GM19043 (cell line): ENCODE data around the gene SLC25A34.

ENCODE experiments used
- ATAC-seq: cut with Tn5 transposase; IDR thresholded peaks from one replicate; pipeline ENCODE4 v1.9.1; 2021; ENCODE audit warnings: low read depth; ENCODE audit not compliant: unreplicated experiment

Gene SLC25A34

GRCh38 chr1:15712168-15712567 lies 23.9 kb upstream of the SLC25A34 start:
- no peak for ATAC-seq

DNA sequence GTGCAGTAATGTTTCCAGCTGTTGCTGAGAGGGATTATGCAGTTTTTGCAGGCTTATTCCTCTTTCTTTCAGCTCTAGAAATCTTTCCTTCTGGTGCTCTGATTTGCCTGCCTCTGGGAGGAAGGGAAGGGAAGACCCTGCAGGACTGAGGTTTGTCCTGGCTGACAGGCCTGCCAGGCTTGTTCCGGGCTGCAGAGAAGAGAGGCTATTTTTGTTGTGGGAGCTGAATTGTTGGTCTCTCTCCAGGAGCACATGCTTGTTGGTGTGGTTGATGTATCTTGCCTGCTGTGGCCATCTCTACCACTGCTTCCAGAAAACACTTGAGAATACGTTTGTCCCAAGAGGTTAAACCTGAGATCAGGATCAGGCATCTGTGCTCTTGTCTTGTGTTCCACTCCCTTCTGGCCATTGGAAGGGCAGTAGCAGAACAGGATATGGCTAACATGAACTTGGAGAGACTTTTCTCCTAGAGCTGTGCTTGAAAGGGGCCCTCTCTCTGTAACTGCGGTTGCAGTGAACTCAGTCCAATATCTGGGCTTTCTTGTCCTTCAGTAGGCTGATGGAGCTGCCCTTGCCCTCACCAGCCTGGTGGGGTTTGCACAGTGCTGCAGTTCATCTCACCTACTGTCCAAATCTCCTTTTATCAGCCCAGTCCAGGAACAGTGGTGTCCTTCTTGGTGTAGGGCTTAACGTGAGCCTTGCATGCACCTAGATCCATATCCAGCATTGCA lies 21.5 kb upstream of the SLC25A34 start:
- no peak for ATAC-seq

GRCh38 chr1:15717418-15718125 lies 18.5 kb upstream of the SLC25A34 start:
- ATAC-seq = no peak

DNA sequence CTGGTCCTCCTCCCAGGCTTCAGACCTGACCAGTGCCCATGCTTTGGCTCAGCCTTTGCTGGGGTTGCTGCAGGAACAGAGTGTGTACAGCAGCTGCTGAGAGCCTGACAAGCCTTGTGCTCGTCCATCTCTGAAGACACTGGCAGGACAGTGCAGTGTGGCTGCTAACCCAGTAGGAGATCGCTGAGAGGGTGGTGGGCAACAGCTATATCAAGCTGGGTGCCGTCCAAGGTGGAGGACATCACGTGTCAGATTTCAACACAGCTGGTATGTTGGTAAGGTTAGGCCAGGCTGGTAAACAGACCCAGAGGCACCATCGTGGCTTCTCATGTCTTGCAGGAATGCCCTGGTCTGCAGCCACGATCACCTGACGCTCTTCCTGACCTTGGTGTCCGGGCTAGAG lies 17.9 kb upstream of the SLC25A34 start:
- ATAC-seq = no peak

- ATAC-seq = no peak
Measured at GRCh38 chr1:15719381-15720120, 16.5 kb upstream of the SLC25A34 start.

- ATAC-seq = no peak
Measured at GRCh38 chr1:15720861-15721260, 15.2 kb upstream of the SLC25A34 start.

DNA sequence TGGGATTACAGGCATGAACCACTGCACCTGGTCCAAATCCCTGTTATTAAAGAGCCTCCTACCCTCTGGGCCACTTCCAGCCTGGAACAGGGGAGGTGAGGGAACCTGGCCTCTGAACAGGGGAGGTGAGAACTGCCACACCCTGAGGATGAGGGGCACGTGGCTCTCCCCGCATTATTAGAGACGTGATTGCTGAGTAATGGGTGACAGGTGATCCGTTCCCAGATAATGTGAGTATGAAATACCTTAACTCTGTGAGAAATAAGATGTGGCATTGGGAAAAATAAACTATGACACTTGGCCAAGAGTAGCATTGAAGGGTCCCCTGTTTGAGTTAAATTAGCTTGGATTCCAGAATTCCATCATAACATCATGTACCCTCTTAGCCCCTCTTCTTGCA lies 13.6 kb upstream of the SLC25A34 start:
- ATAC-seq = no peak

DNA sequence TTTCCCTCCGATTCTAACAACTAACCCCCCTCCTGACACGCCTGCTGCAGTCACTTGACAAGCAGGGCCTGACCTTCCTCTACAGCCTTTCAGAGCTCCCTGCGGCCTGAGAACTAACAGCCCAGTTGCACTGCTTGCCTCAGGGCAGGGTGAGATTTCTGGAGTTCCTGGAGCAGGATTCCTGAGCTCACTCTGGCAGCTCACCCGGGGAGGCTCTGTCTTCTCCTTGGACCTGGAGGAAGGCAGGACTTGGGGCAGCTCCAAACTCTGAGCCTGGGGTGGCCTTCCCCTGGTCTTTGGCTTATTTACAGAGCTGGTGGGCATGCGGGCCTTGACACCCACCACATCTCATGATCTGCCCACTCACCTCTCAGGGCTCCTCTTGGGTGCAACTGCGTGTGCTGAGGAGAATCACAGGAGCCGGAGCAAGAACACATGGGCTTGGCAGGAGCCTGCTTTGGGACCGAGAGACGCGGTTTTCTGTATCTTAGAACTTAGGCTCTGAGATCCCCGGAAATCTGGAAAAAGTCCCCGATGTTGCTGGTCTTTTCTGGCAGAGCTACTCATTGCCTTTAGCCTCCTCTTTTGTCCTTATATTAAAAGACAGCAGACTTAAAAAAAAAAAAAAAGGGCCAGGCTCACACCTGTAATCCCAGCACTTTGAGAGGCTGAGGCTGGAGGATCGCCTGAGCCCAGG lies 13.1 kb upstream of the SLC25A34 start:
- no peak for ATAC-seq

- ATAC-seq = no peak
Measured at GRCh38 chr1:15723631-15724246, 12.3 kb upstream of the SLC25A34 start.

DNA sequence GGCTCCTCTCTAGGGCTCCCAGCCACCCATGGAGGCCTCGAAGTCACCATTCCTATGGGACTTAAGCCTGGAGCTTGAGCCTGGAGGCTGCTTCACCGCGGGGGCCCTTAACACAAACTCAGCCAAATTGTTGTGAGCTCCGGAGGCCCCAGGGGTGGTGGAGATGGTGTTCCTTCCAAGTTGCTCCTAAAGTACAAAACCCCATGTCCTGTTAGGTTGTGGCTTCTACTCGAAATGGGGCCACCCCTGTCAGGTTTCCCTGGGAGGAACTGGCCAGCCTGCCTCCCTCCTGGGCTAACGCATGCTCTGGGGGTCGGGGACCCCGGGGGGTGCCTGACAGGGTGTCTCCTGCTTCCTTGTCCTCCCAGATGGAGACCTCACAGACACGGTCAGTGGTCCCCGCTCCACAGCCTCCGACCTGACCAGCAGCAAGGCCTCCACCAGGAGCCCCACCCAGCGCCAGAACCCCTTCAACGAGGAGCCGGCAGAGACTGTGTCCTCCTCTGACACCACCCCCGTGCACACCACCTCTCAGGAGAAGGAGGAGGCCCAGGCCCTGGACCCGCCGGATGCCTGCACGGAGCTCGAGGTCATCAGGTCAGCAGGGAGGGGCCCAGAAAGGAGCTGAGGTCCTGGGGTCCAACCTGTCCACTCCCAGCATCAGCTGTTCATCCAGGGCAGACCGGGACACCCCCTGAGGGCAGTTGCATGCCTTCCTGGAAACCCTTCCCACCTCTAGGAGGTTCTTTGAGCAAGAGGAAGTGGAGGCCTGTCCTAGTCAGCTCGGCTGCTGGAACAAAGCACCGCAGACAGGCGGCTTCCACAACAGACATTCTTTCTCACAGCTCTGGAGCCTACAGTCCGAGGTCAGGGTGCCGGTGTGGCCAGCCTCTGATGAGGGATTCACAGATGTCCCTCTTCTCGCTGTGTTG lies 10.8 kb upstream of the SLC25A34 start:
- ATAC-seq = no peak

GRCh38 chr1:15726508-15726907 lies 9.6 kb upstream of the SLC25A34 start:
- ATAC-seq = no peak

DNA sequence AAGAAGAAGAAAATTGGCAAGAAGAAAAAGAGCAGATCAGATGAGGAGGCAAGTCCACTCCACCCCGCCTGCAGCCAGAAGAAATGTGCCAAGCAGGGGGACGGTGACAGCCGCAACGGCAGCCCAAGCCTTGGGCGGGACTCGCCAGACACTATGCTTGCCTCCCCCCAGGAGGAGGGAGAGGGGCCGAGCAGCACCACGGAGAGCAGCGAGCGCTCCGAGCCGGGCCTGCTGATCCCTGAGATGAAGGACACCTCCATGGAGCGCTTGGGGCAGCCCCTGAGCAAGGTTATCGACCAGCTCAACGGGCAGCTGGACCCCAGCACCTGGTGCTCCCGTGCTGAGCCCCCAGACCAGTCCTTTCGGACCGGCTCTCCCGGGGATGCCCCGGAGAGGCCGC lies 9.0 kb upstream of the SLC25A34 start:
- no peak for ATAC-seq

- no peak for ATAC-seq
Measured at GRCh38 chr1:15727424-15727823, 8.6 kb upstream of the SLC25A34 start.

DNA sequence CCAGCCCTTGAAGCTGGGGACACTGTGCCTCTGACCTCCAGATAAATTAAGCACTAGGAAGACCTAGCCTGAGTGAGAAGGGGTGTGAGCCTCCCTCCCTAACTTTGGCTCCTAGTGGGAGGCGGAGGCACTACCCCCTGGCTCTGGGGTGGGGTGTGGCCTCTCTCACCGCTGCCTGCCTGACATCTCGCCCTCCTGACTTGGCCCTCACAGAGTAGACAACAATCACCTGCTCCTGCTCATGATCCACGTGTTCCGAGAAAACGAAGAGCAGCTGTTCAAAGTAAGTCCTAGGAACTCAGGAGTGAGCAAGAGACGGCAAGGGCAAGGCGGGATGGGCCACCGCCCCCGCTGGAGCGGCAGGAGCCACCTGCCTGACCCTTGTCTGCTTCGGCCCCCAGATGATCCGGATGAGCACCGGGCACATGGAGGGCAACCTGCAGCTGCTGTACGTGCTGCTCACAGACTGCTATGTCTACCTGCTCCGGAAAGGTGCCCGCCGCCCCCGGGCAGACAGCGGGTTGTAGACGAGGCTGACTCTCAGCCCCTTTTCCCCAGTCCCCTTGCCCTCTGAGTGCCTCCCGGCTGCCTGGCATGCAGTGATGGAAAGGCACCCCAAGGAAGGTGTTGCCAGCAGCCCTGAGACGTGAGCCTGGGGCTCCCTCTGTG lies 8.1 kb upstream of the SLC25A34 start:
- ATAC-seq = no peak

- ATAC-seq = no peak
Measured at GRCh38 chr1:15728937-15729657, 7.0 kb upstream of the SLC25A34 start.

GRCh38 chr1:15730423-15730822 lies 5.6 kb upstream of the SLC25A34 start:
- ATAC-seq = no peak

DNA sequence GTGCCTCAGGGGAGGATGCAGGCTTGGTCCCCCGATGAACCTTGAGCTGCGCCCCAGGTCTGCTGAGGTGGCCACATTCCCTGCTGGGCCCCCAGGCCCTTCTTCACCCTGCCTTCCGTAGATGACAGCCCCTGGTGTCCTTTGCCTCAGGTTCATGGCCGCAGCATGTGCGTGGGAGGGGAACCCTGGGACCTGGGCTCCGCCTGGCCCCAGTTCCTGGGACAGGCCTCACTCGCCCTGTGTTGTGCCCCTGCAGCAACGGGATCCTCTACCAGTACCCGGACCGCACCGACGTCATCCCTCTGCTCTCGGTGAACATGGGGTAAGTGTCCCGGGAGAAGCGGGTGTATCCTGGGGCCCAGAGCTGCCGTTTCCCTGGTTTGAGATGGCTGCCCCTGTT lies 5.1 kb upstream of the SLC25A34 start:
- ATAC-seq = no peak
